WTC11 (cell line): Measurements from ENCODE around the gene ID3. TPM values are rescaled to one million over a fixed set of nuclear protein-coding genes. Genes with fewer than 3 reads are reported as not detected.

Source experiments
- ATAC-seq: fragments of 200-7000 bp; cut with Tn5 transposase; 2 replicates; pipeline ENCODE4 v1.10.0; 2021; ENCODE audit warnings: mild to moderate bottlenecking, moderate library complexity
- CTCF ChIA-PET: fragments of 300-600 bp; sonication (Branson Sonifier 250); formaldehyde crosslinking; loops from one replicate; lab custom pipeline; 2021; ENCODE audit warnings: antibody characterized with exemption; lab: Charles Lee
- POLR2A ChIA-PET: fragments of 350-600 bp; sonication (Branson Sonifier 250); formaldehyde crosslinking; loops from one replicate; lab custom pipeline; 2021; ENCODE audit warnings: antibody characterized with exemption; lab: Charles Lee
- DNase-seq: peaks from one replicate; pipeline ENCODE4 v3.0.0; 2021; ENCODE audit warnings: low spot score
- H3K27ac Mint-ChIP-seq: 2 replicates; pipeline ENCODE4 v1.8.0; 2021; ENCODE audit warnings: mixed read lengths
- H3K27me3 Mint-ChIP-seq: 2 replicates; pipeline ENCODE4 v1.8.0; 2021; ENCODE audit warnings: low read depth, mild to moderate bottlenecking, moderate library complexity, mixed read lengths
- H3K36me3 Mint-ChIP-seq: 2 replicates; pipeline ENCODE4 v1.8.0; 2021; ENCODE audit warnings: mixed read lengths
- H3K4me1 Mint-ChIP-seq: 2 replicates; pipeline ENCODE4 v1.8.0; 2022; ENCODE audit warnings: mixed read lengths
- H3K4me3 Mint-ChIP-seq: 2 replicates; pipeline ENCODE4 v1.8.0; 2021; ENCODE audit warnings: mild to moderate bottlenecking, moderate library complexity, mixed read lengths
- H3K9me3 Mint-ChIP-seq: 2 replicates; pipeline ENCODE4 v1.8.0; 2021; ENCODE audit warnings: mixed read lengths
- CREM ChIP-seq: sonication (generic); formaldehyde crosslinking; IDR thresholded peaks from 2 replicates; pipeline ENCODE4 v1.8.1; 2022; ENCODE audit warnings: mild to moderate bottlenecking, missing genetic modification reagents, moderate library complexity
- ELF4 ChIP-seq: sonication (generic); formaldehyde crosslinking; IDR thresholded peaks from 2 replicates; pipeline ENCODE4 v1.8.1; 2022; ENCODE audit warnings: low read depth, mild to moderate bottlenecking, moderate library complexity, missing genetic modification reagents
- EMX1 ChIP-seq: fragments of 250-450 bp; sonication (Bioruptor Pico); IDR thresholded peaks from 2 replicates; pipeline ENCODE4 v1.8.0; 2021; ENCODE audit warnings: mild to moderate bottlenecking
- ETV6 ChIP-seq: sonication (generic); formaldehyde crosslinking; IDR thresholded peaks from 2 replicates; pipeline ENCODE4 v1.8.1; 2022; ENCODE audit warnings: mild to moderate bottlenecking, missing genetic modification reagents
- FOXP1 ChIP-seq: sonication (generic); formaldehyde crosslinking; IDR thresholded peaks from 2 replicates; pipeline ENCODE4 v1.8.0; 2022; ENCODE audit warnings: missing genetic modification reagents, mild to moderate bottlenecking, moderate library complexity, borderline replicate concordance
- JUN ChIP-seq: sonication (generic); formaldehyde crosslinking; IDR thresholded peaks from 2 replicates; pipeline ENCODE4 v1.8.0; 2023; ENCODE audit warnings: mild to moderate bottlenecking, missing genetic modification reagents
- MXD4 ChIP-seq: fragments of 250-450 bp; sonication (Bioruptor Pico); IDR thresholded peaks from 2 replicates; pipeline ENCODE4 v1.8.0; 2021; ENCODE audit warnings: mild to moderate bottlenecking, moderate library complexity, borderline replicate concordance
- NFYB ChIP-seq: sonication (generic); formaldehyde crosslinking; conservative IDR thresholded peaks from 2 replicates; pipeline ENCODE4 v1.8.0; 2022; ENCODE audit warnings: low read depth, missing genetic modification reagents
- SOX15 ChIP-seq: fragments of 250-450 bp; sonication (Bioruptor Pico); IDR thresholded peaks from 2 replicates; pipeline ENCODE4 v1.9.0; 2021; ENCODE audit warnings: mild to moderate bottlenecking
- TCF7 ChIP-seq: sonication (generic); formaldehyde crosslinking; IDR thresholded peaks from 2 replicates; pipeline ENCODE4 v1.8.0; 2022; ENCODE audit warnings: mild to moderate bottlenecking, low read depth, missing genetic modification reagents, moderate library complexity
- ZNF219 ChIP-seq: sonication (generic); formaldehyde crosslinking; IDR thresholded peaks from 2 replicates; pipeline ENCODE4 v1.8.0; 2023; ENCODE audit warnings: missing genetic modification reagents, mild to moderate bottlenecking, borderline replicate concordance
- ZNF232 ChIP-seq: sonication (generic); formaldehyde crosslinking; IDR thresholded peaks from 2 replicates; pipeline ENCODE4 v1.8.0; 2022; ENCODE audit warnings: mild to moderate bottlenecking, missing genetic modification reagents
- ZNF396 ChIP-seq: fragments of 250-450 bp; sonication (Bioruptor Pico); IDR thresholded peaks from 2 replicates; pipeline ENCODE4 v1.8.0; 2021; ENCODE audit warnings: mild to moderate bottlenecking, moderate library complexity, borderline replicate concordance
- total RNA-seq: library from RNA; stranded (reverse); gene quantifications from 3 replicates; pipeline ENCODE4 v1.2.3, GENCODE V29; 2021
- TF ChIP-seq, protein P1 (sequence below): fragments of 250-450 bp; sonication (Bioruptor Pico); IDR thresholded peaks from 2 replicates; pipeline ENCODE4 v1.9.0; 2021; ENCODE audit warnings: mild to moderate bottlenecking, borderline replicate concordance
- TF ChIP-seq, protein P2 (sequence below): sonication (generic); formaldehyde crosslinking; IDR thresholded peaks from 2 replicates; pipeline ENCODE4 v1.8.1; 2022; ENCODE audit warnings: mild to moderate bottlenecking, missing genetic modification reagents, moderate library complexity, borderline replicate concordance
- TF ChIP-seq, protein P3 (sequence below): sonication (generic); formaldehyde crosslinking; IDR thresholded peaks from 2 replicates; pipeline ENCODE4 v1.8.0; 2022; ENCODE audit warnings: mild to moderate bottlenecking, missing genetic modification reagents
- TF ChIP-seq, protein P4 (sequence below): sonication (generic); formaldehyde crosslinking; IDR thresholded peaks from 2 replicates; pipeline ENCODE4 v1.8.1; 2022; ENCODE audit warnings: low read depth, mild to moderate bottlenecking, moderate library complexity, missing genetic modification reagents, borderline replicate concordance
- TF ChIP-seq, protein P5 (sequence below): sonication (generic); formaldehyde crosslinking; IDR thresholded peaks from 2 replicates; pipeline ENCODE4 v1.8.0; 2022; ENCODE audit warnings: missing genetic modification reagents
- TF ChIP-seq, protein P6 (sequence below): sonication (generic); formaldehyde crosslinking; IDR thresholded peaks from 2 replicates; pipeline ENCODE4 v1.8.1; 2023; ENCODE audit warnings: mild to moderate bottlenecking, missing genetic modification reagents, borderline replicate concordance
- TF ChIP-seq, protein P7 (sequence below): sonication (generic); formaldehyde crosslinking; IDR thresholded peaks from 2 replicates; pipeline ENCODE4 v1.8.0; 2022; ENCODE audit warnings: mild to moderate bottlenecking, missing genetic modification reagents

ID3 gene
- total RNA-seq, 1 experiment from 2014 or later: 168 TPM

DNA sequence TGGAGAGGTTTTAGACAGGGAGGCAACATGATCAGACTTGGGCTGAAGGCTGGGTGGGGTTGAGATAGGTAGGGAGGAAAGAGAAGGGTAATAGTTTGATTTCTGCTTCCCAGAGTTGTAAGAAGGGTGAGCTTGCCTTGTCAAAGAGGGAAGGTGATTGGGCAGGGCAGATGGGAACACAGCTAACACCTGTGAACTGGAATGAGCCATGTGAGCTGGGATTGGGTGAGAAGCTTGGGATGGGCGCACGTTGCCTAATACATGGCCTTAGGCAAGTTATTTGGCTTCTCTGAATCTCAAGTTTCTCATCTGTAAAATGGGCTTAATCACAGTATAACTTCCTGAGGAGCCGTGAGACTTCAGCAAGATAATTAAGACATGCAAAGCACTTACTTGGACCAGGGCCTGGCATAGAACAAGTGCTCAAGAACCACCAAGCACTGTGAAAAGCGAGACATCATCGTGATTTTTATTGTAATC, 33.8 kb upstream of the ID3 start:
- TF ChIP-seq, protein P1, sequence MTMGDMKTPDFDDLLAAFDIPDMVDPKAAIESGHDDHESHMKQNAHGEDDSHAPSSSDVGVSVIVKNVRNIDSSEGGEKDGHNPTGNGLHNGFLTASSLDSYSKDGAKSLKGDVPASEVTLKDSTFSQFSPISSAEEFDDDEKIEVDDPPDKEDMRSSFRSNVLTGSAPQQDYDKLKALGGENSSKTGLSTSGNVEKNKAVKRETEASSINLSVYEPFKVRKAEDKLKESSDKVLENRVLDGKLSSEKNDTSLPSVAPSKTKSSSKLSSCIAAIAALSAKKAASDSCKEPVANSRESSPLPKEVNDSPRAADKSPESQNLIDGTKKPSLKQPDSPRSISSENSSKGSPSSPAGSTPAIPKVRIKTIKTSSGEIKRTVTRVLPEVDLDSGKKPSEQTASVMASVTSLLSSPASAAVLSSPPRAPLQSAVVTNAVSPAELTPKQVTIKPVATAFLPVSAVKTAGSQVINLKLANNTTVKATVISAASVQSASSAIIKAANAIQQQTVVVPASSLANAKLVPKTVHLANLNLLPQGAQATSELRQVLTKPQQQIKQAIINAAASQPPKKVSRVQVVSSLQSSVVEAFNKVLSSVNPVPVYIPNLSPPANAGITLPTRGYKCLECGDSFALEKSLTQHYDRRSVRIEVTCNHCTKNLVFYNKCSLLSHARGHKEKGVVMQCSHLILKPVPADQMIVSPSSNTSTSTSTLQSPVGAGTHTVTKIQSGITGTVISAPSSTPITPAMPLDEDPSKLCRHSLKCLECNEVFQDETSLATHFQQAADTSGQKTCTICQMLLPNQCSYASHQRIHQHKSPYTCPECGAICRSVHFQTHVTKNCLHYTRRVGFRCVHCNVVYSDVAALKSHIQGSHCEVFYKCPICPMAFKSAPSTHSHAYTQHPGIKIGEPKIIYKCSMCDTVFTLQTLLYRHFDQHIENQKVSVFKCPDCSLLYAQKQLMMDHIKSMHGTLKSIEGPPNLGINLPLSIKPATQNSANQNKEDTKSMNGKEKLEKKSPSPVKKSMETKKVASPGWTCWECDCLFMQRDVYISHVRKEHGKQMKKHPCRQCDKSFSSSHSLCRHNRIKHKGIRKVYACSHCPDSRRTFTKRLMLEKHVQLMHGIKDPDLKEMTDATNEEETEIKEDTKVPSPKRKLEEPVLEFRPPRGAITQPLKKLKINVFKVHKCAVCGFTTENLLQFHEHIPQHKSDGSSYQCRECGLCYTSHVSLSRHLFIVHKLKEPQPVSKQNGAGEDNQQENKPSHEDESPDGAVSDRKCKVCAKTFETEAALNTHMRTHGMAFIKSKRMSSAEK (CRISPR knock-in tag): no peak
- TF ChIP-seq, protein P2, sequence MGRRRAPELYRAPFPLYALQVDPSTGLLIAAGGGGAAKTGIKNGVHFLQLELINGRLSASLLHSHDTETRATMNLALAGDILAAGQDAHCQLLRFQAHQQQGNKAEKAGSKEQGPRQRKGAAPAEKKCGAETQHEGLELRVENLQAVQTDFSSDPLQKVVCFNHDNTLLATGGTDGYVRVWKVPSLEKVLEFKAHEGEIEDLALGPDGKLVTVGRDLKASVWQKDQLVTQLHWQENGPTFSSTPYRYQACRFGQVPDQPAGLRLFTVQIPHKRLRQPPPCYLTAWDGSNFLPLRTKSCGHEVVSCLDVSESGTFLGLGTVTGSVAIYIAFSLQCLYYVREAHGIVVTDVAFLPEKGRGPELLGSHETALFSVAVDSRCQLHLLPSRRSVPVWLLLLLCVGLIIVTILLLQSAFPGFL: no peak
- TF ChIP-seq ETV6 (CRISPR knock-in tag) (no peak), NFYB (CRISPR knock-in tag) (no peak), MXD4 (CRISPR knock-in tag) (no peak), SOX15 (CRISPR knock-in tag) (no peak), ZNF396 (no peak), EMX1 (CRISPR knock-in tag) (no peak), FOXP1 (CRISPR knock-in tag) (no peak), JUN (CRISPR knock-in tag) (no peak), ELF4 (CRISPR knock-in tag) (no peak), ZNF219 (CRISPR knock-in tag) (no peak), ZNF232 (CRISPR knock-in tag) (no peak), CREM (CRISPR knock-in tag) (no peak), TCF7 (CRISPR knock-in tag) (no peak)
- TF ChIP-seq, protein P3, sequence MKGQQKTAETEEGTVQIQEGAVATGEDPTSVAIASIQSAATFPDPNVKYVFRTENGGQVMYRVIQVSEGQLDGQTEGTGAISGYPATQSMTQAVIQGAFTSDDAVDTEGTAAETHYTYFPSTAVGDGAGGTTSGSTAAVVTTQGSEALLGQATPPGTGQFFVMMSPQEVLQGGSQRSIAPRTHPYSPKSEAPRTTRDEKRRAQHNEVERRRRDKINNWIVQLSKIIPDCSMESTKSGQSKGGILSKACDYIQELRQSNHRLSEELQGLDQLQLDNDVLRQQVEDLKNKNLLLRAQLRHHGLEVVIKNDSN: no peak
- TF ChIP-seq, protein P4, sequence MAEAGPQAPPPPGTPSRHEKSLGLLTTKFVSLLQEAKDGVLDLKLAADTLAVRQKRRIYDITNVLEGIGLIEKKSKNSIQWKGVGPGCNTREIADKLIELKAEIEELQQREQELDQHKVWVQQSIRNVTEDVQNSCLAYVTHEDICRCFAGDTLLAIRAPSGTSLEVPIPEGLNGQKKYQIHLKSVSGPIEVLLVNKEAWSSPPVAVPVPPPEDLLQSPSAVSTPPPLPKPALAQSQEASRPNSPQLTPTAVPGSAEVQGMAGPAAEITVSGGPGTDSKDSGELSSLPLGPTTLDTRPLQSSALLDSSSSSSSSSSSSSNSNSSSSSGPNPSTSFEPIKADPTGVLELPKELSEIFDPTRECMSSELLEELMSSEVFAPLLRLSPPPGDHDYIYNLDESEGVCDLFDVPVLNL (CRISPR knock-in tag): no peak
- TF ChIP-seq, protein P5, sequence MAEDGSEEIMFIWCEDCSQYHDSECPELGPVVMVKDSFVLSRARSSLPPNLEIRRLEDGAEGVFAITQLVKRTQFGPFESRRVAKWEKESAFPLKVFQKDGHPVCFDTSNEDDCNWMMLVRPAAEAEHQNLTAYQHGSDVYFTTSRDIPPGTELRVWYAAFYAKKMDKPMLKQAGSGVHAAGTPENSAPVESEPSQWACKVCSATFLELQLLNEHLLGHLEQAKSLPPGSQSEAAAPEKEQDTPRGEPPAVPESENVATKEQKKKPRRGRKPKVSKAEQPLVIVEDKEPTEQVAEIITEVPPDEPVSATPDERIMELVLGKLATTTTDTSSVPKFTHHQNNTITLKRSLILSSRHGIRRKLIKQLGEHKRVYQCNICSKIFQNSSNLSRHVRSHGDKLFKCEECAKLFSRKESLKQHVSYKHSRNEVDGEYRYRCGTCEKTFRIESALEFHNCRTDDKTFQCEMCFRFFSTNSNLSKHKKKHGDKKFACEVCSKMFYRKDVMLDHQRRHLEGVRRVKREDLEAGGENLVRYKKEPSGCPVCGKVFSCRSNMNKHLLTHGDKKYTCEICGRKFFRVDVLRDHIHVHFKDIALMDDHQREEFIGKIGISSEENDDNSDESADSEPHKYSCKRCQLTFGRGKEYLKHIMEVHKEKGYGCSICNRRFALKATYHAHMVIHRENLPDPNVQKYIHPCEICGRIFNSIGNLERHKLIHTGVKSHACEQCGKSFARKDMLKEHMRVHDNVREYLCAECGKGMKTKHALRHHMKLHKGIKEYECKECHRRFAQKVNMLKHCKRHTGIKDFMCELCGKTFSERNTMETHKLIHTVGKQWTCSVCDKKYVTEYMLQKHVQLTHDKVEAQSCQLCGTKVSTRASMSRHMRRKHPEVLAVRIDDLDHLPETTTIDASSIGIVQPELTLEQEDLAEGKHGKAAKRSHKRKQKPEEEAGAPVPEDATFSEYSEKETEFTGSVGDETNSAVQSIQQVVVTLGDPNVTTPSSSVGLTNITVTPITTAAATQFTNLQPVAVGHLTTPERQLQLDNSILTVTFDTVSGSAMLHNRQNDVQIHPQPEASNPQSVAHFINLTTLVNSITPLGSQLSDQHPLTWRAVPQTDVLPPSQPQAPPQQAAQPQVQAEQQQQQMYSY (CRISPR knock-in tag): no peak
- TF ChIP-seq, protein P6, sequence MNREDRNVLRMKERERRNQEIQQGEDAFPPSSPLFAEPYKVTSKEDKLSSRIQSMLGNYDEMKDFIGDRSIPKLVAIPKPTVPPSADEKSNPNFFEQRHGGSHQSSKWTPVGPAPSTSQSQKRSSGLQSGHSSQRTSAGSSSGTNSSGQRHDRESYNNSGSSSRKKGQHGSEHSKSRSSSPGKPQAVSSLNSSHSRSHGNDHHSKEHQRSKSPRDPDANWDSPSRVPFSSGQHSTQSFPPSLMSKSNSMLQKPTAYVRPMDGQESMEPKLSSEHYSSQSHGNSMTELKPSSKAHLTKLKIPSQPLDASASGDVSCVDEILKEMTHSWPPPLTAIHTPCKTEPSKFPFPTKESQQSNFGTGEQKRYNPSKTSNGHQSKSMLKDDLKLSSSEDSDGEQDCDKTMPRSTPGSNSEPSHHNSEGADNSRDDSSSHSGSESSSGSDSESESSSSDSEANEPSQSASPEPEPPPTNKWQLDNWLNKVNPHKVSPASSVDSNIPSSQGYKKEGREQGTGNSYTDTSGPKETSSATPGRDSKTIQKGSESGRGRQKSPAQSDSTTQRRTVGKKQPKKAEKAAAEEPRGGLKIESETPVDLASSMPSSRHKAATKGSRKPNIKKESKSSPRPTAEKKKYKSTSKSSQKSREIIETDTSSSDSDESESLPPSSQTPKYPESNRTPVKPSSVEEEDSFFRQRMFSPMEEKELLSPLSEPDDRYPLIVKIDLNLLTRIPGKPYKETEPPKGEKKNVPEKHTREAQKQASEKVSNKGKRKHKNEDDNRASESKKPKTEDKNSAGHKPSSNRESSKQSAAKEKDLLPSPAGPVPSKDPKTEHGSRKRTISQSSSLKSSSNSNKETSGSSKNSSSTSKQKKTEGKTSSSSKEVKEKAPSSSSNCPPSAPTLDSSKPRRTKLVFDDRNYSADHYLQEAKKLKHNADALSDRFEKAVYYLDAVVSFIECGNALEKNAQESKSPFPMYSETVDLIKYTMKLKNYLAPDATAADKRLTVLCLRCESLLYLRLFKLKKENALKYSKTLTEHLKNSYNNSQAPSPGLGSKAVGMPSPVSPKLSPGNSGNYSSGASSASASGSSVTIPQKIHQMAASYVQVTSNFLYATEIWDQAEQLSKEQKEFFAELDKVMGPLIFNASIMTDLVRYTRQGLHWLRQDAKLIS (CRISPR knock-in tag): no peak
- TF ChIP-seq, protein P7, sequence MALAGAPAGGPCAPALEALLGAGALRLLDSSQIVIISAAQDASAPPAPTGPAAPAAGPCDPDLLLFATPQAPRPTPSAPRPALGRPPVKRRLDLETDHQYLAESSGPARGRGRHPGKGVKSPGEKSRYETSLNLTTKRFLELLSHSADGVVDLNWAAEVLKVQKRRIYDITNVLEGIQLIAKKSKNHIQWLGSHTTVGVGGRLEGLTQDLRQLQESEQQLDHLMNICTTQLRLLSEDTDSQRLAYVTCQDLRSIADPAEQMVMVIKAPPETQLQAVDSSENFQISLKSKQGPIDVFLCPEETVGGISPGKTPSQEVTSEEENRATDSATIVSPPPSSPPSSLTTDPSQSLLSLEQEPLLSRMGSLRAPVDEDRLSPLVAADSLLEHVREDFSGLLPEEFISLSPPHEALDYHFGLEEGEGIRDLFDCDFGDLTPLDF (CRISPR knock-in tag): no peak
- H3K9me3 Mint-ChIP-seq: no peaks in the 10 kb centered on the region
- no peaks in the 10 kb centered on the region for H3K36me3 Mint-ChIP-seq
- peak overlapping the region; percentile 53 for H3K27ac Mint-ChIP-seq
- ATAC-seq: no peak
- no peaks in the 10 kb centered on the region; the same call in 1 of the 2 replicates for H3K27me3 Mint-ChIP-seq
- no peak overlapping the region for H3K4me3 Mint-ChIP-seq
- POLR2A ChIA-PET: interaction anchor here (1.5 kb wide), 1 partner anchor 37 kb away, joined by 4 read pairs; no protein-coding TSS in a partner anchor
- CTCF ChIA-PET: interaction anchor here (2.7 to 4.5 kb wide), 2 partner anchors 42 to 44 kb away, joined by 14 to 25 read pairs; no protein-coding TSS in a partner anchor
- no peak for DNase-seq
- peaks cover 82% of the 10 kb centered on the region for H3K4me1 Mint-ChIP-seq
